GM21423 (cell line): ENCODE results near the gene TCEA3.
"Not testable (repeated sequence)": the region's sequence is repeated elsewhere in the genome, so short reads cannot be mapped to it uniquely, and the experiment has no call there.

Experiments
- ATAC-seq: cut with Tn5 transposase; IDR thresholded peaks from one replicate; pipeline ENCODE4 v1.9.1; 2021; ENCODE audit warnings: mild to moderate bottlenecking, moderate library complexity; ENCODE audit not compliant: unreplicated experiment

TCEA3 gene

DNA sequence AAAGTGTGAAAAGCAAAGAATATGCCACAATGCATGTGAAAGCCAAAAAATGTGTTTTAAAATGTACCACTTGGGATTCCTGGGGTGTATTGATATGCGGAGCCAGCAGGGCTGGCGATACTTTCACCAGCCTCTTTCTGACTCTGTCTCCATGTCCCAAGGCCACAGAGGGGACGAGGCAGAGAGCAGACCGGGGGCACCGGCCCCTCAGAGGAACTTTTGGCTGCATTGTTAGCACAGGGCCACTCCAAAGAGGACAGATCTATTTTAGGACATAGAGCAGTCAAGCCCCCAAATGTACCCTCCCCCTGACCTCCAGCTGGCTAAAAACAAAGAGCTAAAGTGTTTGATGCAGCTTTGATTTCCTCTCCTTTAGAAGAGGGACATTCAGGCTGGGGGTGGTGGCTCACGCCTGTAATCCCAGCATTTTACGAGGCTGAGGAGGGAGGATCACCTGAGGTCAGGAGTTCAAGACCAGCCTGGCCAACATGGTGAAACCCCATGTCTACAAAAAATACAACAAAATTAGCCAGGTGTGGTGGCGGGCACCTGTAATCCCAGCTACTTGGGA is 29.3 kb downstream of the TCEA3 start:
- no peak for ATAC-seq

DNA sequence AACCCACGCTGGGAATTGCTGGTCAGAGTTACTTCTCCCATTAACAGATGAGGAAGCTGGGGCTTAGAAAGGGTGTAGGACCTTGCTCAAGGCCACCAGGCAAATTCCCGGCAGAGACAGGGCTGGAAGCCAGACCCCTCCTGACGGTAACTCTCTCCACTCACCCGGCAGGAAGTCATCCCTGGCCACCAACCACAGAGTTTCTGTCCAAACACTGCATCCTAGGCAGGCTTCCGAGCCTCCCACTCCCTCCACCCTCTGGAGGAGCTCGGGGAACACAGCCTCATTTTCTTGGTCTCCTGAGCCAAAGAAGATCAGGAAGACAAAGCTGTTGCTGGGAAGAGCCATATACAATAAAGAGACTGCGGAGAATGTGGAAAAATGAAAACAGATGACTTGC is 29.9 kb downstream of the TCEA3 start:
- ATAC-seq: no peak

DNA sequence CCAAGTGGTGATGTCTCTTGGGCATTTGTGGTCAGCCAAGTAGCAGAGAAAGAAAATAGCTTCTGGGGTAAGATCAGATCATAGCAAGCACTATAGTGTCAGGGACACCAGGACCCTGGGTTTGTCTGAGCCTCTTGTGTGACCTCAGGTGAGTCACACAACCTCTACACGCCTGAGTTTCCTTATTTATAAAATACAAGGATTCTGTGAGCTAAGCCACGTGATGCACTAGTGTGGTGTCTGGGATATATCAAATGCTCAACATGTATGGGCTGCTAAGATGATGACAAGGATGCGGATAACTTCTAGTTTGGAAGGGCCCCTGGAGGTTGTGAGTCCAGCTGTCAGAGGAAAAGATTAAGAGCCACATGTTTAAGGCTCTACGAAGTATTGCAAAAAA is 30.4 kb downstream of the TCEA3 start:
- ATAC-seq: no peak

DNA sequence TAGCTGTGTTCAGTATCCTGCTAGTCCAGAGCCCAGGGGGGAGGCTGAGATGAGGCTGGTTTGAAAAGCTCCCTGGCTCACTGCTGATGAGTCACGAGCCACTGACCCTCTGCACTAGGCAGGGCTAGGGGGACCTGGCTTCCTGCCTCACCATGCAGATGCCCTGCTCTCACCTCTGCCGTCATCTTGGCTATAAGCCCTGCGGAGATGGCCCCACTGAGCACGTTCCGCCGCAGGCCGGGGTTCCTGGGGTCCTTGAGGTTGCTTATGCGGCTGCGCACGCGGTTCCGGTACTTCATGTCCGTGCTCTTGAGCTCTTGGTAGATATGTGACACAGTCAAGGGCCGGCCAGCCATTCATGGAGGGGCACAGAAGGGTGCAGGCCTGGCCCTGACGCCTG is 30.8 kb downstream of the TCEA3 start:
- no peak for ATAC-seq

DNA sequence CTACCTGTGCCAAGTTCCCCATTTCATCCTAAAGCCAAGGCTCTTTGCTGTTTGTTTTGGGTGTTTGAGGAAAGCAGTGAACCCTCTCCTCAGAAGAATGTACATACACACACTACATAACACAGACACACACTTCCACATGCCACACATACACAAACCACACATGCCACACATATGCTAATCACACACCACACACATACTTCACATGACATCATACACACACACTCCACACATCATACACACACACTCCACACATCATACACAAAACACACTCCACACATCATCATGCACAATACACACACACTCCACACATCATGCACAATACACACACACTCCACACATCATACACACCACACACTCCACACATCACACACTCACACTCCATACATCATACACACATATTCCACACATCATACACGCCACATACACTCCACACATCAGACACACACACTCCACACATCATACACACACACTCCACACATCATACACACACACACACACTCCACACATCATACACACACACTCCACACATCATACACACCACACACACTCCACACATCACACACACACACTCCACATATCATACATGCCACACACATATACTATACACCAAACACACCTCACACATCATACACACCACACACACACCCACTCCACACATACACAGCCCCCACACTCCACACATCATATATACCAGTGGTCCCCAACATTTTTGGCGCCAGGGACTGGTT is 32.3 kb downstream of the TCEA3 start:
- ATAC-seq: no peak

DNA sequence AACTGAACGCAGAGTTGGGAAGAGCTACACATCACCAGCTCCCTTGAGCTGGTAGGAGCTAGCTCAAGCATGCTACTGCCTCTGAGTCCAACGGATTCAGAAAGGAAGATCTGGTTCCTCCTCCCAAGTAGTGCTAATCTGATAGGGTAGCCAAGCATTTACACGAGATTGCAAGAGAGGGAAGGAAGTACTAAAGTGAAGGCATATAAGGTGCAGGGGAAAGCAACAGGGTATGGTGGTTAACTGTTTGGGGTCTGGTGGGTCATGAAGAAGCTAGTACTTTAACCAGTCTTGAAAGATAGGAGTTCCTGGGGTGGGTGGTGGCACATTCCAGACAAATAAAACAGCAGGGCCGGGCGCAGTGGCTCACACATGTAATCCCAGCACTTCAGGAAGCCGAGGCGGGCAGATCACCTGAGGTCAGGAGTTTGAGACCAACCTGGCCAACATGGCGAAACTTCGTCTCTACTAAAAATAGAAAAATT is 34.7 kb downstream of the TCEA3 start:
- ATAC-seq: no peak

DNA sequence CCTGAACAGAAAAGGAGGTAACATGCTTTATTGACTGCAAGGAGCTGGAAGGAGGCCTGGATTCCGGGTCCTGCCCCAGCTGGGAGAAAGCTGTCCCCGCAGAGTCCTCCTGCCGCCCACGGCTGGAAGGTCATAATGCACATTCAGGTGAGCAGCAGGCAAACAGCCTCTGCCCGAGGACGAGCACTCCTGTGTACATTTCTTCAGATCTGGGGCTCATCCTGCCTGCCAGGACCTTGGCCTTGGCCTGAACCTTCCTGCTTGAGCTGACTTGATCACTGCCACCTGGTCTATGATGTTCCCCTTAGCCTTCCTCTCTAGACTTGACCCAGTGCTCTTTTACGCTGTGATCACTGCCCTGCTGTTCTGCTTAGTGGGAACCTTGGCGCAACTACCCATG is 37.1 kb downstream of the TCEA3 start:
- ATAC-seq: no peak

DNA sequence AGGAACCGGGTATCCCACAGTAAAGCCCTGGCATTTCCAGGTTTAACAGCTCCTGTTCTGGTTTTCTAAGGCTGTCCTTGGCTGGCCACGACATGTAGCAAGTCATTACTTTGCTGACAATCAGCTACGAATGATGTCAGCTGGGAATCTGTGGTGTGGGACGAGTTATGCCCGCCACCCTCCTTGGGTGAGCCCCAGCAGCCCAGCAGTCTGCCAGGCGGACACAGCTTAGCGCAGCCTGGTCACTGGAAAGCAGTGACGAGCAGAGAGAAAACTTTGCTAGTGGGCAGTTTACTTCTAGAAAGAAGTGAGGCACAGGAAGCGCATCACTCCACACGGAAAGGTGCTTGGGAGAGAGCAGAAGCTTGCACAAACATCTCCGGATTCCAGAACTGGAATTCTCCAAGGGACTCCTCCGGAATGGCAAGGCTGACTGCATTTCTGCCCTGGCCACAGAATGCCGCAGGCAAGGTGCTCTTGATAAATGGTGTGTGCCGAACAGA is 39.4 kb downstream of the TCEA3 start:
- ATAC-seq: no peak

DNA sequence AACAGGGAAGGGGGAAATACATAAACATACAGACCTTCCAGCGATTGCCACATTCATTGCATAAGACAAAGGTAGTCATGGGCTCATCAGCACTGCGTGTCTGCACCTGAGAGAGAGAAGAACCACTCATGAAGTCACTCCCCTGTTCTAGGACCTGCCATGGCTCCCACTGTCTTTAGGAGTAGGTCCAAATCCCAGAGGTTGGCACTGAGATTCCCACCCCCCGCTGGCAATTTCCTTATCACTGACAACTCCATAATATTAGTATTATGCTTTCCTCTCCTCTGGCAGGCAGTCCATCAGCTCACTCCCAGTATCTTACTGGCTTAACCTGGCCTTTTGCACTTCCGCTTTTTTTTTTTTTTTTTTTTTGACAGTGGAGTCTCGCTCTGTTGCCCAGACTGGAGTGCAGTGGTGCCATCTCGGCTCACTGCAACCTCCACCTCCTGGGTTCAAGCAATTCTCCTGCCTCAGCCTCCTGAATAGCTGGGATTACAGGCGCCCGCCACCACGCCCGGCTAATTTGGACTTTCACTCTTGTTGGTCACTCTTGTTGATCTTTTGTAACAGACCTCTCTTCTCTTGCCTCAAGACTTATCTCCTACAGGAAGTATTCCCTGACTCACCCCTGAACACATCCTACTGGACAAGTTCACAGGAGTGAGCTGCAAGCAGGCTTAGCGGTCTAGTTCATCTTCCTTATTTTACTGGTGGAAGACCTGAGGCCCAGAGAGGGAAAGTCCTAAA is 40.1 kb downstream of the TCEA3 start:
- no peak for ATAC-seq

DNA sequence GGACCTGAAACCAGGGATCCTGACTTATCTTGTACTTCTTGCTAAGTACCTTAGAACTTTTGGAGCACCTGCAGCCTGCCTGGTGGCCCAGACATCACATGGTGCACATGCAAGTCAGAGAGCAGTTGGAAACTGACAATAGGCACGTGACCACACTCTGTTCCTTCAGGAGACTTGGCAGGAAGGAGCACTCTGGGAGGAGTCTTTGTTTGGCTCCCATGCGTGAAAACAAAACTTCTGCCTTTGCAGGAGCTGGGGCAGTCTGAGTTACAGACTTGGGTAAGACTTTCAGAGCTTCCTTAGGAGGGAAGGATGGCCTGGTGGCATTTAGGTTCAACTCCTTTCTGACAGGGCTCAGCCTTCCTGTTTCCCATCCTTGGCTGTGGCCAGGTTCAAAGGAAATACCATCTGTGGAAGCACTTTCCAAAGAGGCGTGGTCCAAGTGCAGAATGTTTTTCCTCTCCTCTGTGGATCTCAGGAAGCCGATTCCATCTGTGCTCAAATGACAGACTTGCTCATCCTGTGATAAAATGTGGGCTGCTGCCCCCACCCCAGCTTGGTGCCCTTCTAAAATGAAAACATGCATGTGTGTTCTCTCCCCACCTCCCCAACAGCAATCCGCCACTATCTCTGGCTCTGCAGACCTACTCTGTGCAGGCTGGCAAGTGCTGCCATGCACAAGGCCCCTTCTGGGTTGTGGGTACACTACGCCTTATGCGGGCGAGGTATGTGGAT is 40.8 kb downstream of the TCEA3 start:
- no peak for ATAC-seq

DNA sequence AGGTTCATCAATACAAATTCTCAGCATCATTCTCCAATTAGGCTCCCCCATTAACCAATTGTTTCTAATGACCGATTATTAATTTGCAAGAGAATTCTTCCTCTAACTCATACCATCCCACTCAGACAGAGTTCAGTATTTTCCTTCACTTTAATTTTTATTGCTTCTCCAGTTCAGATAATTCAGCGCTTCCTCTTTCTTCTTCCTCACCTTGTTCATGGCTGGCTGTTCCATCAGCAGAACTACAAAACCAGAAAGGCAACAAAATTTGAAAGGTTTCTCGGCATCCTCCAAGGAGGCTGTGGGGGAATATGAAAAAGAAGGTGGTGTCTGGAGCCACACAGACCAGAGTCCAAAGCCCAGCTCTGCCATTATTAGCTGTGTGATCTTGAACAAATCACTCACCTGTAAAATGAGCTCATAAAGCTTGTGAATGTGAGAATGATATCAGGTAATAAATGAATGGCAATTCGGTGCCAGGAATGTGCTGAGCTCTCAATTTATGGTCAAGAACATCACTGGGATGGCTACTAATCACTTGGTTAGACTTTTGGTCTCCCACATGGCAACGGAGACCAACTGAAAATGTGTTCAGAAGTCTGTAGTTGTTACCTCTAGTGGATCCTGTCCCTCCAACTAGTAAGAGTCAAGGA is 43.2 kb downstream of the TCEA3 start:
- ATAC-seq: no peak

DNA sequence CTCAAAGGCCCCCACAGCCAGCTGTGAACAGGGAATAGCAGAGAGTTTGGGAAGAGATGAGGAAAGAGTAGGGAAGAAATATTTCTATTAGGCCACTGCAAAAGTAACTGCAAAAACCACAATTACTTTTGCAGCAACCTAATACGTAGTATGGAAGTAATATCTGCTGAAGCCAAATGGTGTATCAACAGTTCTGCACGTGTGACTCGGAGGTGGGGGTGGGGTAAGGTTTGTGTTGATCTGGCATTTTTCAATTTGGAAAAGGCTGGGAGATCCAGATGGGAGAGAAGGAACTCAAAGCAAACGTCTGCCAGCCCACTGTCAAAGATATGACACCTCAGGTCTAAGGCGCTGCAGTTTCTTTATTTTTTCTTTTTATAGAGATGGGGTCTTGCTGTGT is 43.8 kb downstream of the TCEA3 start:
- ATAC-seq: no peak

DNA sequence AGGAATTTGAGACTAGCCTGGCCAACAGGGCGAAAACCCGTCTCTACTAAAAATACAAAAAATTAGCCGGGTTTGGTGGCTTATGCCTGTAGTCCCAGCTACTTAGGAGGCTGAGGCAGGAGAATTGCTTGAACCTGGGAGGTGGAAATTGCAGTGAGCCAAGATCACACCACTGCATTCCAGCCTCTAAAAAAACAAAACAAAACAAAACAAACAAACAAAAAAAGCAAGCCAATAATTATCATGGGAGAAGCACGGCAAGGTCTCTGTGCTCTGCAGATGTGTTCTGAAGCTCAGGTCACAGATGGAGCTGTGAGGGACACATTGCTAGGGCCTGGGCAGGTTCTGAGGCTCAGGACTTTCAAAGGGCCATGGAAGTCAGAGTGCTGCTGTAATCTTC is 44.3 kb downstream of the TCEA3 start:
- ATAC-seq: not testable (repeated sequence)

DNA sequence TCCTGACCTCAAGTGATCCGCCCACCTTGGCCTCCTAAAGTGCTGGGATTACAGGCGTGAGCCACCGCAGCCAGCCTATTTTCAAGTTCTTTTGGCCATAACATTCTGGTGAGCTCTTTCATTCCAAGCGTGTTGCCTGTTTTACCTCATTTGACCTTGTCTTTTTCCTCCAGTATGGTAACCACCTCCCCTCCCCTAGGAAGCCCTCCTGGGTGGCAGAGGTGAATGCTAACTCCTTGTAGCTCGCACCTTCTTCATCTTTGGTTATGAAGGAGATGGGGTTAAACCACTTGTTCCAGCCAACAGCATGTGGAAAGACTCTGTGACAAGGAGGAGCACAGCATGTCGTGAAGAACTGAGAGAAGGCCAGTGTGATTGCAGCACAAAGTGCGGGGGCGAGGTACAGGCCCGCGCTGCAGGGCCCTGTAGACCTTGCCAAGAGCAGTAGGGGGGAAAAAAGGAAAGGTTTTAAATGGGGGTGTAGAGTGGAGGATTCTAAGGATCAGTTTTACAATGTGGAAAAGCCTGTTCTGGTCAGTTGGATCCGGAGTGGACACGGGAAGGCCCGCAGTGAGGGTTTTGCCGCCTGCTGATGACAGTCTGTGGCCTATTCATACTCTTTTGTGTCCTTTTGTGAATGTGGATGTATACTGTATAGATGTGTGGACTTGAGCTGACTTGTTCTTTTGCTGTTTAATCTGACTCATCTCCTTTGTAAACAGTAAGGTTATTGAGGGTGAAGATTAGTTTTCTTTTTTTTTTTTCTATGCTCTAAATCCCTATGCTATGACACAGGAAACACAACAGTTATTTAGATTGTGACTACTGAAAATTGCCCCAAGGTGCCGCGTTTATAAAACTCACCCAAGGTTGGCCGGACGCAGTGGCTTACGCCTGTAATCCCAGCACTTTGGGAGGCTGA is 47.4 kb downstream of the TCEA3 start:
- ATAC-seq: no peak

DNA sequence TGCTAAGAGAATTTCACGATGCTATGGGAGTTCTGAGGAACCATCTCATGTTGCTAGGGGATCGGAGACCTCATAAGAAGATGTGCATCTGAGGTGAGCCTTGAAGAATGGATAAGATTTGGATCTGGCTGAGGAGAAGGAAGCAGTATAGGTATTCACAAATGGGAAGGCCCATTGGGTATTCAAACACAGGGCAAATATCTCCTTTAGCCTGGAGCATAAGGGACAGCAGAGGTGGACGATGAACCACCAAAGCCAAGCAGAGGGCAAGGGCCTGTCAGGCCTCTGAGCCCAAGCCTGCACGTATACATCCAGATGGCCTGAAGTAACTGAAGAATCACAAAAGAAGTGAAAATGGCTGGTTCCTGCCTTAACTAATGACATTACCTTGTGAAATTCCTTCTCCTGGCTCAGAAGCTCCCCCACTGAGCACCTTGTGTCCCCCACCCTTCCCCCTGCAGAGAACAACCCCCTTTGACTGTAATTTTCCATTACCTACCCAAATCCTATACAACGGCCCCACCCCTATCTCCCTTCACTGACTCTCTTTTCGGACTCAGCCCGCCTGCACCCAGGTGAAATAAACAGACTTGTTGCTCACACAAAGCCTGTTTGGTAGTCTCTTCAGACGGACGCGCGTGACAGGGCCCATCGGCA is 50.3 kb downstream of the TCEA3 start:
- ATAC-seq: not testable (repeated sequence)

DNA sequence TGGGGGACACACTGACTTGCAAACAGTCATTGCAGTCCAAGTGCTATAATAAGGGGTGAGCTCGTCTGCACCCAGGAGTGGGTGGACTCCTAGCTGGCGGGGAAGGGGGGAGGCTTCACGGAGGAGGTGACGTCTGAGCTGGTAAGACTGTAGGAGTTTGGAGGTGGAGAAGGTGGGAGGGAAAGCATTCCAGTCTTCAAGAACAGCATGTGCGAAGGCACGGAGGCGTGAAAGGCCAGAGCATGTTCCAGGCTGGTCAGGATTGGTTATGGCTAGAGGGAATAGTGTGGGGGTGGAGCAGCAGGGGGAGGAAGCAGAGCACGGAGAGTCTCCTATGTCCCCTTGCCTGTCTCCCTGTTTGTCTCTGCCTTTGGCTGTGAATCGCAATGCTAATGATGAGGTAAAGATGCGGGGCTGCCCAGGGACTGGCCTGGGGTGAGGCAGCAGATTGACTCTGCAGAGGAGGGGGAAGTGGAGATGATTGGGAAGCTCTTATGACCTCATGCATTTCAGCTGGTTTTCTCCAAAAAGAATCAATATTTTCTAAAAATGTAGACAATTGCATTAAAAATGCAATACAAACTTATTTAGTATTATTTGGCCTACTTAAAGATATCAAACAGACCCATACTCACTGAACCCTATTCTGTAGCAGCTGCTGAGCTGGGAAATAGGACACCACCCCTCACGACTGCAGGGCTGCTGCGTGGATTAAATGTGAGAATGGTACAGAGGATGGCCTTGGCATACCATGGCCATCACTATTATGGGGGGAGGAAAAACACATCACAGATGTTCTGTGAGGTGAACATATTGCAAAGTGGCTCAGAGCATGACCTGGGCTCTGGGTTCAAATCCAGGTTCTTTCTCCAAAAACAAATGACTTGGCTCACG is 52.3 kb downstream of the TCEA3 start:
- ATAC-seq: no peak

DNA sequence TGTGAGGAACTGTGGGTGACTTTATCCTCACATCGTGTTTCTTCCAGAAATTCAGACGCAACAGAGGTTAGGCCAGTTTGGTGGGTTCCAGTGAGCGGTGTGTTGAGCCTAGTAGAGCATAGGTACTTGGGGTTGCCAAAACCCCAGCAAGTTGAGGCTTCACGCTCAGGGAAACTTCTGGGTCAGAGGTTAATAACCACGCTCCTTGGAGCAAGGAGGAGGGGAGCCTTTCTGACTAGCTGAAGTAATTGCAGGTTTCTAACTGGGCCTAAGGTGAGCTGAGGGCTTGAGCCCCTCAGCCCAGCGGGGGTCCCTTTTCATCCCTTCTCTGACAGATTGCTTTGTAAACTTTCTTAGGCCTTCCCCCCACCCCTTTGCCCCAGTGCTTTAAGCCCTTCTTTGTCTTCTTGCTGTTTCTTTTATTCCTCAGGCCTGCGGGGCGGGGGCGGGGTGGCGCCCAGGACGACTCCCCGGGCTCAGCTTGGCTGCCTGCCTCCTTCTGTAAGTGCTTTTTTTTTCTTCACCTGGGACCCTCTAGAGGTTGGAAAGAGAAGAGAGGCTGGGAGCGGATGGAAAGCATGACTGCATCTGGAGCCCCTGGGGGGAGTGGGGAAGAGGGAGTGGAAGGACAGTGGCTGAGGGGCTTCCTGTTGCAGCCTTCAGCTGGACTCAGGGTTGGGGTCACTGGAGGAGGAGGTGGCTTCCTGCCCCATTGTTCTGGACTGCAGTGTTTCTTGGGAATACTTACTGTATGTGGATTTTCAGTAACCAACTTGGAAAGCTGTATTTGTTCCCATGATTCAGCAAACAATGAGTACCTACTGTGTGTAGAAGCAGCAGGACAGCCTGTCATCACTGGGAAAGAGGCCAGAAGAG is 53.6 kb downstream of the TCEA3 start:
- ATAC-seq: no peak
